Lower lobe of right lung (tissue), 2 donors: ENCODE data around the gene TADA2A. TPM values are rescaled to one million over a fixed set of nuclear protein-coding genes. Genes with fewer than 3 reads are reported as not detected.
"Not testable (repeated sequence)": the region's sequence is repeated elsewhere in the genome, so short reads cannot be mapped to it uniquely, and the experiment has no call there.

Experiments
- ATAC-seq, 2 donors: fragments of 200-7000 bp; cut with Tn5 transposase; one replicate each; pipeline ENCODE4 v1.9.1; 2020 to 2022; ENCODE audit warnings: mild to moderate bottlenecking in 2 of 2, moderate library complexity in 2 of 2
- DNase-seq: peaks from one replicate; pipeline ENCODE4 v3.0.0-alpha.2; 2020
- H3K27ac ChIP-seq: fragments of 200-600 bp; one replicate; pipeline ENCODE4 v1.8.0; 2022
- H3K27me3 ChIP-seq: fragments of 200-600 bp; one replicate; pipeline ENCODE4 v1.8.0; 2022; ENCODE audit warnings: low read depth
- H3K36me3 ChIP-seq: fragments of 200-600 bp; one replicate; pipeline ENCODE4 v1.8.0; 2022; ENCODE audit warnings: mild to moderate bottlenecking
- H3K4me1 ChIP-seq: fragments of 200-600 bp; one replicate; pipeline ENCODE4 v1.8.0; 2022
- H3K4me3 ChIP-seq: fragments of 200-600 bp; one replicate; pipeline ENCODE4 v1.8.0; 2022; ENCODE audit warnings: mild to moderate bottlenecking
- H3K9me3 ChIP-seq: fragments of 200-600 bp; one replicate; pipeline ENCODE4 v1.8.0; 2022
- CTCF ChIP-seq: fragments of 200-600 bp; IDR thresholded peaks from one replicate; pipeline ENCODE4 v1.8.0; 2022; ENCODE audit warnings: antibody characterized with exemption, mild to moderate bottlenecking
- intact Hi-C: fragments of 100-400 bp; cut with DNase I; formaldehyde crosslinking; loops from one replicate; pipeline ENCODE4 v1.11.0; 2022
- total RNA-seq: library from RNA; stranded (reverse); fragmentation: NEBNext Ultra II Directional; extraction: Animal tissue kit (Norgen Biotek cat#: 25700); gene quantifications from one replicate; pipeline ENCODE4 v1.2.1, GENCODE V29; 2021
- donor health status: DM: no; HTN: yes; CAD: no; lungs with severe emphysema.

TADA2A gene
- total RNA-seq, 1 donor from 2014 or later = 20.5 TPM

GRCh38 chr17:37430051-37430627 lies 23.5 kb downstream of the TADA2A start:
- H3K36me3 ChIP-seq = peaks cover 85% of the 10 kb centered on the region
- H3K4me3 ChIP-seq = no peak overlapping the region
- no peaks in the 10 kb centered on the region for H3K27me3 ChIP-seq
- no peaks in the 10 kb centered on the region for H3K4me1 ChIP-seq
- TF ChIP-seq CTCF = no peak
- ATAC-seq (no peak), DNase-seq (no peak)
- intact Hi-C loops = no loop called here
- H3K27ac ChIP-seq = no peak overlapping the region
- no peaks in the 10 kb centered on the region for H3K9me3 ChIP-seq

GRCh38 chr17:37432671-37433070 lies 26.0 kb downstream of the TADA2A start:
- peaks cover 75% of the 10 kb centered on the region for H3K36me3 ChIP-seq

GRCh38 chr17:37438141-37438540 lies 31.5 kb downstream of the TADA2A start:
- Histone ChIP-seq H3K9me3 (no peaks in the 10 kb centered on the region), H3K27me3 (no peaks in the 10 kb centered on the region), H3K4me3 (no peak overlapping the region), H3K4me1 (no peaks in the 10 kb centered on the region), H3K36me3 (peaks cover 85% of the 10 kb centered on the region), H3K27ac (no peak overlapping the region)
- DNase-seq (no peak), ATAC-seq (no peak)
- no peak for TF ChIP-seq CTCF
- intact Hi-C loops = no loop called here

More at GRCh38 chr17:37432671-37433070, 26.0 kb downstream of the TADA2A start:
- Histone ChIP-seq H3K4me1 (no peaks in the 10 kb centered on the region), H3K4me3 (no peak overlapping the region), H3K9me3 (no peaks in the 10 kb centered on the region), H3K27me3 (no peaks in the 10 kb centered on the region), H3K27ac (no peak overlapping the region)
- no peak for ATAC-seq
- intact Hi-C loops = no loop called here
- no peak for DNase-seq
- TF ChIP-seq CTCF = no peak

- ATAC-seq (no peak), DNase-seq (no peak)
- intact Hi-C loops = no loop called here
- Histone ChIP-seq H3K9me3 (no peaks in the 10 kb centered on the region), H3K27ac (no peak overlapping the region), H3K4me3 (no peak overlapping the region), H3K27me3 (no peaks in the 10 kb centered on the region), H3K4me1 (no peaks in the 10 kb centered on the region), H3K36me3 (peaks cover 94% of the 10 kb centered on the region)
- TF ChIP-seq CTCF = no peak
Measured at GRCh38 chr17:37440424-37440823, 33.7 kb downstream of the TADA2A start.

- peaks cover 95% of the 10 kb centered on the region for H3K36me3 ChIP-seq
- H3K4me3 ChIP-seq, intact Hi-C loops, H3K4me1 ChIP-seq, DNase-seq, H3K27me3 ChIP-seq, ATAC-seq, H3K27ac ChIP-seq, H3K9me3 ChIP-seq: not testable (repeated sequence)
Measured at GRCh38 chr17:37441369-37442014, 34.8 kb downstream of the TADA2A start.

- Histone ChIP-seq H3K4me3 (no peak overlapping the region), H3K27ac (no peak overlapping the region), H3K27me3 (no peaks in the 10 kb centered on the region), H3K4me1 (no peaks in the 10 kb centered on the region), H3K36me3 (peaks cover 94% of the 10 kb centered on the region), H3K9me3 (no peaks in the 10 kb centered on the region)
- ATAC-seq (no peak), DNase-seq (no peak)
- intact Hi-C loops = no loop called here
- no peak for TF ChIP-seq CTCF
Measured at GRCh38 chr17:37446027-37446426, 39.3 kb downstream of the TADA2A start.
